Smooth muscle cell (in vitro differentiated cells): ENCODE results near the gene HOXD4. TPM values are rescaled to one million over a fixed set of nuclear protein-coding genes. Genes with fewer than 3 reads are reported as not detected.
A peak's percentile ranks its signal among the peaks of the same experiment; 100 is the strongest.

Experiments used
- DNase-seq: peaks from one replicate; lab custom pipeline; 2025; ENCODE audit not compliant: unreplicated experiment; lab: John Stamatoyannopoulos, UW
- H2AFZ ChIP-seq: fragments of 200-600 bp; sonication (generic); 2 replicates; pipeline ENCODE4 v1.6.0; 2016; ENCODE audit warnings: antibody characterized with exemption, low read depth, mild to moderate bottlenecking
- H3F3A ChIP-seq: fragments of 200-600 bp; sonication (generic); 2 replicates; pipeline ENCODE4 v1.6.0; 2017; ENCODE audit warnings: antibody characterized with exemption, low read depth
- H3K27ac ChIP-seq: fragments of 200-600 bp; sonication (generic); 2 replicates; pipeline ENCODE4 v1.5.1; 2016; ENCODE audit warnings: low read depth, mild to moderate bottlenecking
- H3K27me3 ChIP-seq: fragments of 200-600 bp; sonication (generic); 2 replicates; pipeline ENCODE4 v1.6.1; 2016; ENCODE audit warnings: low read depth, mild to moderate bottlenecking
- H3K36me3 ChIP-seq: fragments of 200-600 bp; sonication (generic); 2 replicates; pipeline ENCODE4 v1.5.1; 2016; ENCODE audit warnings: low read depth
- H3K4me1 ChIP-seq: fragments of 200-600 bp; sonication (generic); 2 replicates; pipeline ENCODE4 v1.5.1; 2016; ENCODE audit warnings: low read depth
- H3K4me2 ChIP-seq: fragments of 200-600 bp; sonication (generic); 2 replicates; pipeline ENCODE4 v1.6.0; 2016; ENCODE audit warnings: mild to moderate bottlenecking
- H3K4me3 ChIP-seq: fragments of 200-600 bp; sonication (generic); 2 replicates; pipeline ENCODE4 v1.5.1; 2016; ENCODE audit warnings: mild to moderate bottlenecking
- H3K79me2 ChIP-seq: fragments of 200-600 bp; sonication (generic); 2 replicates; pipeline ENCODE4 v1.6.0; 2016; ENCODE audit warnings: low read depth, mild to moderate bottlenecking
- H3K9ac ChIP-seq: fragments of 200-600 bp; sonication (generic); 2 replicates; pipeline ENCODE4 v1.6.0; 2016; ENCODE audit warnings: low read depth
- H3K9me3 ChIP-seq: fragments of 200-600 bp; sonication (generic); replicated peaks from 2 replicates; pipeline ENCODE4 v1.5.1; 2016; ENCODE audit warnings: low read depth
- H4K20me1 ChIP-seq: fragments of 200-600 bp; sonication (generic); 2 replicates; pipeline ENCODE4 v1.6.0; 2016; ENCODE audit warnings: low read depth
- CTCF ChIP-seq: fragments of 200-600 bp; sonication (generic); IDR thresholded peaks from 2 replicates; pipeline ENCODE4 v1.5.1; 2017; ENCODE audit warnings: borderline replicate concordance, mild to moderate bottlenecking, antibody characterized with exemption; ENCODE audit not compliant: insufficient read depth, poor library complexity, severe bottlenecking
- WGBS: methylation state at CpG from one replicate; pipeline ENCODE4 v1.1.7; 2016; ENCODE audit warnings: low lambda C conversion rate; 5-methylcytosine and 5-hydroxymethylcytosine counted together
- polyA plus RNA-seq: library from polyadenylated mRNA; unstranded; fragments of >200 nt; fragmentation: Nextera tagmentation; extraction: Ambion mirVana; gene quantifications from 2 replicates; pipeline ENCODE4 v1.2.1, GENCODE V29; 2016
- total RNA-seq: library from RNA; depleted of rRNA; stranded (reverse); fragments of >200 nt; gene quantifications from 2 replicates; pipeline ENCODE4 v1.2.3, GENCODE V29; 2014

The HOXD4 gene
- total and polyA plus RNA-seq, 2 experiments from 2014 or later = not detected

- Histone ChIP-seq H3K27me3 (peaks cover 93% of the 10 kb centered on the region), H3K4me1 (no peaks in the 10 kb centered on the region), H3K79me2 (peaks cover 11% of the 10 kb centered on the region), H3F3A (no peaks in the 10 kb centered on the region), H3K4me3 (peak overlapping the region; percentile 57), H4K20me1 (peaks cover 13% of the 10 kb centered on the region), H3K27ac (peak overlapping the region; percentile 81), H3K9me3 (no peaks in the 10 kb centered on the region), H3K4me2 (peak overlapping the region; percentile 92), H3K9ac (no peak overlapping the region), H3K36me3 (no peaks in the 10 kb centered on the region), H2AFZ (no peak overlapping the region)
- TF ChIP-seq CTCF = no peak
- 35% methylated on average over 7 of the region's 7 CpGs for WGBS
- no peak for DNase-seq
Observed at GRCh38 chr2:176103194-176103593, 48.2 kb upstream of the HOXD4 start.

- H3F3A ChIP-seq = no peaks in the 10 kb centered on the region
- peak overlapping the region; percentile 57 for H3K4me3 ChIP-seq
- H3K4me2 ChIP-seq = peak overlapping the region; percentile 92
- no peaks in the 10 kb centered on the region for H3K36me3 ChIP-seq
- H3K27ac ChIP-seq = peak overlapping the region; percentile 81
- no peaks in the 10 kb centered on the region for H3K9me3 ChIP-seq
- H3K9ac ChIP-seq = peak overlapping the region; percentile 35
- TF ChIP-seq CTCF = no peak
- H3K4me1 ChIP-seq = no peaks in the 10 kb centered on the region
- no peak for DNase-seq
- H3K79me2 ChIP-seq = peaks cover 11% of the 10 kb centered on the region
- peaks cover 19% of the 10 kb centered on the region for H4K20me1 ChIP-seq
- no peak overlapping the region for H2AFZ ChIP-seq
- WGBS = 1% methylated on average over 17 of the region's 17 CpGs
- H3K27me3 ChIP-seq = peaks cover 92% of the 10 kb centered on the region
Observed at GRCh38 chr2:176103742-176104315, 47.5 kb upstream of the HOXD4 start.

GRCh38 chr2:176104316-176105077, 46.9 kb upstream of the HOXD4 start:
- WGBS = under 1% methylated on average over 52 of the region's 56 CpGs
- Histone ChIP-seq H3K4me3 (peak overlapping the region; percentile 57), H3F3A (no peaks in the 10 kb centered on the region), H3K79me2 (peaks cover 11% of the 10 kb centered on the region), H3K36me3 (no peaks in the 10 kb centered on the region), H3K27ac (peak overlapping the region; percentile 81), H3K27me3 (peaks cover 92% of the 10 kb centered on the region), H3K9ac (peak overlapping the region; percentile 41), H3K4me2 (peak overlapping the region; percentile 92), H2AFZ (peak overlapping the region; percentile 82), H3K9me3 (no peaks in the 10 kb centered on the region), H4K20me1 (peaks cover 26% of the 10 kb centered on the region), H3K4me1 (no peaks in the 10 kb centered on the region)
- DNase-seq = no peak
- TF ChIP-seq CTCF = no peak
